ENCODE measurements around the gene BCOR. TPM values are rescaled to one million over a fixed set of nuclear protein-coding genes. Genes with fewer than 3 reads are reported as not detected.

Gene BCOR
- total and polyA plus RNA-seq, 9 of the 15 experiments (the other 6 are each of a cell fraction or from before 2014, with no cell fraction given): 27.5 to 113 (median 37.6) TPM

- TF ChIP-seq ZNF518B (CRISPR knock-in tag; IDR thresholded peaks at IDR 0.05) (no peak), GATA2 (CRISPR knock-in tag; IDR thresholded peaks at IDR 0.05) (0 out of 2 replicates have a peak, but pooled peaks have one; percentile 8), YY1 (IDR thresholded peaks at IDR 0.05; ENCODE audit: borderline replicate concordance in 1 of 3, control insufficient read depth in 1 of 3, extremely low read depth in 1 of 3, insufficient read depth in 3 of 3, insufficient read length in 1 of 3, insufficient replicate concordance in 2 of 3, low read depth in 1 of 3, low read length in 2 of 3) (peak in 1 of 3 experiments; percentile 66), ZNF140 (CRISPR knock-in tag; IDR thresholded peaks at IDR 0.05) (no peak), FOXO4 (CRISPR knock-in tag; IDR thresholded peaks at IDR 0.05) (no peak), ZNF76 (CRISPR knock-in tag; IDR thresholded peaks at IDR 0.05; ENCODE audit: borderline replicate concordance) (no peak), MLLT1 (IDR thresholded peaks at IDR 0.05) (peak; percentile 40 to 44; a peak in 3 of 4 replicates), CCNT2 (IDR thresholded peaks at IDR 0.05; ENCODE audit: borderline replicate concordance, extremely low read depth, insufficient read length, low read depth, low read length) (peak; percentile 13), PYGO2 (tag; IDR thresholded peaks at IDR 0.05) (no peak), GTF2A2 (tag; IDR thresholded peaks at IDR 0.05) (no peak), TAL1 (IDR thresholded peaks at IDR 0.05) (no peak), XRCC4 (IDR thresholded peaks at IDR 0.05; ENCODE audit: extremely low read depth, insufficient read depth, insufficient read length) (no peak), ZBTB8A (IDR thresholded peaks at IDR 0.05; ENCODE audit: partially characterized antibody) (no peak), MTA1 (IDR thresholded peaks at IDR 0.05; ENCODE audit: borderline replicate concordance) (no peak), RNF2 (IDR thresholded peaks at IDR 0.05) (peak; percentile 34), NFE2 (IDR thresholded peaks at IDR 0.05; ENCODE audit: low read depth) (no peak), ATF6 (CRISPR knock-in tag; IDR thresholded peaks at IDR 0.05) (peak; percentile 33; the same call in 1 of the 2 replicates), EP400 (IDR thresholded peaks at IDR 0.05) (peak; percentile 18; the same call in 1 of the 2 replicates), NFATC3 (IDR thresholded peaks at IDR 0.05) (no peak)
These were observed 10.6 kb upstream of the BCOR start (continued) for GRCh38 chrX:40108162-40108958.
